Bronchial epithelial cell (primary cell): ENCODE results near the gene PRIMA1. TPM values are rescaled to one million over a fixed set of nuclear protein-coding genes. Genes with fewer than 3 reads are reported as not detected.

Experiments used
- DNase-seq: peaks from one replicate; pipeline ENCODE4 v3.0.0-alpha.2; 2010; ENCODE audit warnings: low read depth
- FAIRE-seq: peaks from 2 replicates; lab custom pipeline; 2011; peaks lifted over from hg19 to GRCh38; lab: Jason Lieb, UNC
- H3K27me3 ChIP-seq: 2 replicates; pipeline ENCODE4 v1.5.1; 2011; ENCODE audit warnings: low read length; ENCODE audit not compliant: control insufficient read depth, insufficient read depth
- H3K36me3 ChIP-seq: 2 replicates; pipeline ENCODE4 v1.5.1; 2011; ENCODE audit warnings: low read length; ENCODE audit not compliant: control insufficient read depth, insufficient read depth
- H3K4me3 ChIP-seq: 2 replicates; pipeline ENCODE4 v1.5.1; 2011; ENCODE audit warnings: mild to moderate bottlenecking, low read depth, low read length, control low read depth
- total RNA-seq: library from RNA; depleted of rRNA; stranded (reverse); fragments of >200 nt; gene quantifications from 2 replicates; pipeline ENCODE4 v1.2.1, GENCODE V29; 2014
- TF ChIP-seq, protein P1 (sequence below): IDR thresholded peaks from 2 replicates; pipeline ENCODE4 v1.5.1; 2011; ENCODE audit warnings: mild to moderate bottlenecking, moderate library complexity, low read length, control low read depth, inconsistent platforms; ENCODE audit not compliant: insufficient read depth, severe bottlenecking

PRIMA1 gene
- total RNA-seq, 1 donor from 2014 or later, result not detected

GRCh38 chr14:93712079-93712837, 76.0 kb downstream of the PRIMA1 start:
- no peaks in the 10 kb centered on the region for H3K36me3 ChIP-seq
- DNase-seq (no peak), FAIRE-seq (no peak)
- H3K4me3 ChIP-seq, result no peak overlapping the region
- no peaks in the 10 kb centered on the region for H3K27me3 ChIP-seq
- TF ChIP-seq, protein P1, sequence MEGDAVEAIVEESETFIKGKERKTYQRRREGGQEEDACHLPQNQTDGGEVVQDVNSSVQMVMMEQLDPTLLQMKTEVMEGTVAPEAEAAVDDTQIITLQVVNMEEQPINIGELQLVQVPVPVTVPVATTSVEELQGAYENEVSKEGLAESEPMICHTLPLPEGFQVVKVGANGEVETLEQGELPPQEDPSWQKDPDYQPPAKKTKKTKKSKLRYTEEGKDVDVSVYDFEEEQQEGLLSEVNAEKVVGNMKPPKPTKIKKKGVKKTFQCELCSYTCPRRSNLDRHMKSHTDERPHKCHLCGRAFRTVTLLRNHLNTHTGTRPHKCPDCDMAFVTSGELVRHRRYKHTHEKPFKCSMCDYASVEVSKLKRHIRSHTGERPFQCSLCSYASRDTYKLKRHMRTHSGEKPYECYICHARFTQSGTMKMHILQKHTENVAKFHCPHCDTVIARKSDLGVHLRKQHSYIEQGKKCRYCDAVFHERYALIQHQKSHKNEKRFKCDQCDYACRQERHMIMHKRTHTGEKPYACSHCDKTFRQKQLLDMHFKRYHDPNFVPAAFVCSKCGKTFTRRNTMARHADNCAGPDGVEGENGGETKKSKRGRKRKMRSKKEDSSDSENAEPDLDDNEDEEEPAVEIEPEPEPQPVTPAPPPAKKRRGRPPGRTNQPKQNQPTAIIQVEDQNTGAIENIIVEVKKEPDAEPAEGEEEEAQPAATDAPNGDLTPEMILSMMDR, result no peak

- DNase-seq, result peak; percentile 10
- Histone ChIP-seq H3K36me3 (no peaks in the 10 kb centered on the region), H3K27me3 (no peaks in the 10 kb centered on the region), H3K4me3 (no peak overlapping the region)
- TF ChIP-seq, protein P1, result no peak
- no peak for FAIRE-seq
Measured at GRCh38 chr14:93709249-93709648, 79.0 kb downstream of the PRIMA1 start.

- no peaks in the 10 kb centered on the region for H3K27me3 ChIP-seq
- FAIRE-seq, result no peak
Measured at GRCh38 chr14:93708800-93709199, 79.5 kb downstream of the PRIMA1 start.

DNA sequence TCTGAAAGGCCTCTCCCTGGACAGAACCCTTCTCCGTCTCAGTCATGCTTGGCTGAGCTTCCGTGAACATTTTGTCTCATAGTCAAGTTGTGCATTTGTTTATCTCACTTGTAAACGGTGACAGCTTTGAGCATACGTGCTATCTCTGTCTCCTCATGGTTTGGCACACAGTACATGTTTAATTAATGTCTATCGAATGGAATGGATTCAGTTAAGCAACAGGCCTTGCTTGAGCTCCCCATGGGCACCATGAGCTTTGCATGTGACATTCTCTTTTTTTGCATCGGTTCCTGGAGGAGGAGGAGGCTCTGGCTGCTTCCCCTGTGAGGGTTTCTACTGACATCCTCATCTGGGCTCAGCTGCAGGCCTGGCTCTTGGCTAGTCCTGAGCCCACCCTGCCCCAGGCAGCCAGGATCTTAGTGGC, 80.0 kb downstream of the PRIMA1 start:
- FAIRE-seq, result no peak
- no peaks in the 10 kb centered on the region for H3K36me3 ChIP-seq

More at GRCh38 chr14:93708800-93709199, 79.5 kb downstream of the PRIMA1 start:
- no peak overlapping the region for H3K4me3 ChIP-seq
- H3K36me3 ChIP-seq, result no peaks in the 10 kb centered on the region
- DNase-seq, result no peak
- TF ChIP-seq, protein P1, result no peak

DNA sequence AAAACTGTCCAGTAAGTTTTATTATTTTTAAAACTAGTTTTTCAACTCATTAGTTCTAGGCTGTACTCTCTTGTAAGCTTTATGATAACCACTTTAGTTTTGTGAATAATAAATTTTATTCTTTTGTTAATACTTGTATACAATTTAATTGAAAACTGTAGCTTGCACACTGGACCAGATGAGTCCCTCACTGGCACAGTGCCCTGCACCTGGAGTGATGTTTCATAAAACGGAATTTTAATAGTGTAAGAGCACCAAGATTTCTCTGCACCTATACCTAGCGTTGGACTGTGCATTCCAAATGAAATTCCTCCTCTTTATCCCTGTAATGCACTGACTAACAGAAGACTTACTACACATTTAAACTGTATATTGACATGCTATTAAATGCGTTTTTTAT, 80.8 kb downstream of the PRIMA1 start:
- Histone ChIP-seq H3K4me3 (no peak overlapping the region), H3K27me3 (no peaks in the 10 kb centered on the region), H3K36me3 (no peaks in the 10 kb centered on the region)
- FAIRE-seq (no peak), DNase-seq (no peak)
- TF ChIP-seq, protein P1, result no peak

More for the DNA sequence above, 80.0 kb downstream of the PRIMA1 start:
- TF ChIP-seq, protein P1, result no peak
- no peak for DNase-seq
- Histone ChIP-seq H3K4me3 (no peak overlapping the region), H3K27me3 (no peaks in the 10 kb centered on the region)

DNA sequence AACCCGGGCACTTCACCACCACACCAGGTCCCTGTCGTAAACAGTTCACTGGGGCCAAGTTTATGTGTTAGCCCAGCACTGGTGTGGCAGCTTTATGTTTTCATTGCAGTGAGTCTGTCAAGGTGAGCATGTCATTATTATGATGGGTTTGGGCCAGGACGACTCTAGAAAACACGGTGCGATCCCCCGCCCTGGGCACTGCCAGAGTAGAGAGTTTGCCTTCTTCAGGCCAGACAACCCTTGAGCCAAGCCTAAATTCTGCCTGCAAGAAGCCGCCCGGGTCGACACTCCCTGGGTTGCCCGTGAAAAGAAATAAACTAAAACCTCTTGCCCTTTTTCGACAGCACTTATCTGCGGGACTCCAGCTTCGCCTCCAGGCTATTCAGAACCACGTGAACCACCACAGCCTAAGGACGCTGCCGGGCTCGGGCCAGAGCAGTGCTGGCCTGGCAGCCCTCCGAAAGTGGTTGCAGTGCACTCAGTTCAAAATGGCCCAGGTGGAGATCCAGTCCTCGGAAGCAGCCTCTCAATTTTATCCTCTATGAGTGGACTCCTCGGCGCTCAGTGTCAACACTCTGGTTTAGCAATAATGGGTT, 81.8 kb downstream of the PRIMA1 start:
- DNase-seq (no peak), FAIRE-seq (no peak)
- H3K27me3 ChIP-seq, result no peaks in the 10 kb centered on the region
- TF ChIP-seq, protein P1, result no peak
- H3K36me3 ChIP-seq, result no peaks in the 10 kb centered on the region
- no peak overlapping the region for H3K4me3 ChIP-seq
